ENCODE data around the gene RAF1. TPM values are rescaled to one million over a fixed set of nuclear protein-coding genes. Genes with fewer than 3 reads are reported as not detected.
"Not testable (repeated sequence)": the region's sequence is repeated elsewhere in the genome, so short reads cannot be mapped to it uniquely, and the experiment has no call there.

Gene RAF1
- total and polyA plus RNA-seq, 9 of the 15 experiments (the other 6 are each of a cell fraction or from before 2014, with no cell fraction given): 28.0 to 183 (median 85.6) TPM

DNA sequence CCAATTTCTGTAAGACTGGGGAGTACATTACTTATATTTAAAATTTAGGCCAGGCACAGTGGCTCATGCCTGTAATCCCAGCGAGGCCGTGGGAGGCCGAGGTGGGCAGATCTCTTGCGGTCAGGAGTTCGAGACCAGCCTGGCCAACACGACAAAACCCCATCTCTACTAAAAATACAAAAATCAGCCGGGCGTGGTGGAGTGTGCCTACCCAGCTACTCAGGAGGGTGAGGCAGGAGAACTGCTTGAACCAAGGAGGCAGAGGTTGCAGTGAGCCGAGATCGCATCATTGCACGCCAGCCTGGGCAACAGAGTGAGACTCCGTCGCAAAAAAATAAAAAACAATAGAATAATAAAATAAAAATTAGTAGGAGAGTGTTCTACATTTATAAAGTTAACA is 2.5 kb downstream of the RAF1 start:
- Histone ChIP-seq H3K9ac (ENCODE audit: insufficient read depth in 1 of 2, low read depth in 2 of 2, low read length in 2 of 2) (peak overlapping the region; percentile 76 to 98; a peak in 3 of 4 replicates), H4K20me1 (replicated peaks; ENCODE audit: control insufficient read depth, insufficient read depth, low read length) (peaks cover 31% of the 10 kb centered on the region), H3K4me2 (ENCODE audit: insufficient read depth, low read length) (peak overlapping the region; percentile 30; the same call in 1 of the 2 replicates), H3K79me2 (ENCODE audit: control insufficient read depth, insufficient read depth, low read length) (peaks cover 76% of the 10 kb centered on the region), H3K4me1 (replicated peaks in 1 of 2; ENCODE audit: control insufficient read depth in 2 of 2, insufficient read depth in 2 of 2, low read length in 2 of 2) (peaks cover 32 to 41% of the 10 kb centered on the region in 2 experiments)
- CTCF ChIA-PET (ENCODE audit: low intra/inter-chr PET ratio); BruUV-seq (replicated peaks); H3K36me3 ChIP-seq (ENCODE audit: control insufficient read depth, insufficient read depth, low read length); H3K4me3 ChIP-seq; H3K9me3 ChIP-seq (replicated peaks; ENCODE audit: control insufficient read depth, insufficient read depth, low read depth, low read length); DNase-seq (ENCODE audit: extremely low read depth in 1 of 4, low spot score in 3 of 4); FAIRE-seq; H2AFZ ChIP-seq (ENCODE audit: low read depth, low read length); in situ Hi-C loops (cut with MboI); H3K27ac ChIP-seq (ENCODE audit: extremely low read depth, low read depth, low read length); H3K27me3 ChIP-seq (ENCODE audit: control insufficient read depth in 2 of 2, insufficient read depth in 2 of 2, low read length in 2 of 2); ATAC-seq; H3K9me1 ChIP-seq (ENCODE audit: control insufficient read depth, insufficient read depth, low read length): not testable (repeated sequence)
- POLR2A ChIA-PET: interaction anchor here (1.2 to 5.0 kb wide), 5 partner anchors 11 to 103 kb away, joined by 3 to 24 read pairs (median 6); no protein-coding TSS in a partner anchor
- intact Hi-C loops (cut with micrococcal nuclease): loop anchor here (5.0 kb wide), 2 partner anchors 34 to 104 kb away; partner anchors contain the start of gene MKRN2
- WGBS (ENCODE audit: insufficient coverage, low coverage, missing lambda C conversion rate): 55% methylated on average over 13 of the region's 13 CpGs
- TF ChIP-seq BCOR (IDR thresholded peaks at IDR 0.05) (0 out of 2 replicates have a peak, but pooled peaks have one; percentile 30), SMARCA5 (IDR thresholded peaks at IDR 0.05) (0 out of 2 replicates have a peak, but pooled peaks have one; percentile 40)
- TF ChIP-seq, protein P1, sequence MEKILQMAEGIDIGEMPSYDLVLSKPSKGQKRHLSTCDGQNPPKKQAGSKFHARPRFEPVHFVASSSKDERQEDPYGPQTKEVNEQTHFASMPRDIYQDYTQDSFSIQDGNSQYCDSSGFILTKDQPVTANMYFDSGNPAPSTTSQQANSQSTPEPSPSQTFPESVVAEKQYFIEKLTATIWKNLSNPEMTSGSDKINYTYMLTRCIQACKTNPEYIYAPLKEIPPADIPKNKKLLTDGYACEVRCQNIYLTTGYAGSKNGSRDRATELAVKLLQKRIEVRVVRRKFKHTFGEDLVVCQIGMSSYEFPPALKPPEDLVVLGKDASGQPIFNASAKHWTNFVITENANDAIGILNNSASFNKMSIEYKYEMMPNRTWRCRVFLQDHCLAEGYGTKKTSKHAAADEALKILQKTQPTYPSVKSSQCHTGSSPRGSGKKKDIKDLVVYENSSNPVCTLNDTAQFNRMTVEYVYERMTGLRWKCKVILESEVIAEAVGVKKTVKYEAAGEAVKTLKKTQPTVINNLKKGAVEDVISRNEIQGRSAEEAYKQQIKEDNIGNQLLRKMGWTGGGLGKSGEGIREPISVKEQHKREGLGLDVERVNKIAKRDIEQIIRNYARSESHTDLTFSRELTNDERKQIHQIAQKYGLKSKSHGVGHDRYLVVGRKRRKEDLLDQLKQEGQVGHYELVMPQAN (IDR thresholded peaks at IDR 0.05; ENCODE audit: borderline replicate concordance): peak; percentile 34; the same call in 1 of the 2 replicates

Measured in K562 (cell line).